Activated T-cell treated with anti-CD3 and anti-CD28 coated beads, Interleukin-2, amount 50 U/mL, for 4 hours (primary cell): ENCODE results near the gene TFEB. TPM values are rescaled to one million over a fixed set of nuclear protein-coding genes. Genes with fewer than 3 reads are reported as not detected.

Source experiments
- total RNA-seq, 3 donors: library from RNA; stranded (reverse); gene quantifications; one replicate each; pipeline ENCODE4 v1.2.1, GENCODE V29; 2021

TFEB gene
- total RNA-seq, 3 donors from 2014 or later, result 7.6 to 15.4 (median 10.8) TPM

Other genes starting within 250 kb of the TFEB start
- 10 to 100 TPM; 23.0 to 38.6 (median 28.2) TPM for gene FOXP4, start 189.2 kb downstream of the TFEB start, total RNA-seq
- under 1 TPM in 1 of 3 donors, not detected in 2; 0.49 TPM for gene MDFI, start 97.1 kb downstream of the TFEB start, total RNA-seq
- under 1 TPM; 0.14 to 0.38 (median 0.24) TPM for gene PGC, start 11.8 kb upstream of the TFEB start, total RNA-seq
- 1 to 10 TPM; 4.7 to 7.4 (median 5.3) TPM for gene FRS3, start 44.3 kb upstream of the TFEB start, total RNA-seq
- gene PRICKLE4, start 45.2 kb upstream of the TFEB start, total RNA-seq, result not detected
- gene TOMM6, start 52.1 kb upstream of the TFEB start, total RNA-seq, result 100 to 1,000 TPM; 415 to 478 (median 454) TPM
- gene USP49, start 159.8 kb upstream of the TFEB start, total RNA-seq, result 1 to 10 TPM; 3.7 to 4.5 (median 4.4) TPM
- gene MED20, start 185.5 kb upstream of the TFEB start, total RNA-seq, result 10 to 100 TPM; 13.1 to 16.6 (median 16.3) TPM
- 100 to 1,000 TPM; 128 to 140 (median 139) TPM for gene BYSL, start 185.9 kb upstream of the TFEB start, total RNA-seq
- gene CCND3, start 206.2 kb upstream of the TFEB start, total RNA-seq, result 100 to 1,000 TPM; 424 to 518 (median 474) TPM